H1 (cell line): ENCODE results near the gene ZMYM4. TPM values are rescaled to one million over a fixed set of nuclear protein-coding genes. Genes with fewer than 3 reads are reported as not detected.

Source experiments
- CTCF ChIA-PET: fragments of 300-600 bp; sonication (Branson Sonifier 250); formaldehyde crosslinking; loops from one replicate; lab custom pipeline; 2021; ENCODE audit not compliant: partially characterized antibody; lab: Charles Lee
- POLR2A ChIA-PET: fragments of 300-600 bp; sonication (Branson Sonifier 250); formaldehyde crosslinking; loops from one replicate; lab custom pipeline; 2021; ENCODE audit warnings: inconsistent platforms; ENCODE audit not compliant: partially characterized antibody; lab: Charles Lee
- DNase-seq, 2 experiments: peaks; one replicate each; pipeline versions ENCODE4 v3.0.0 to v3.0.0-alpha.2; 2010 to 2022; ENCODE audit warnings: low spot score in 2 of 2, low read depth in 1 of 2, mixed read lengths in 1 of 2
- FAIRE-seq: peaks from 2 replicates; lab custom pipeline; 2011; peaks lifted over from hg19 to GRCh38; lab: Jason Lieb, UNC
- H2AFZ ChIP-seq: 2 replicates; pipeline ENCODE4 v1.8.1; 2012; ENCODE audit warnings: low read length, inconsistent platforms
- H2AK5ac ChIP-seq: 2 replicates; pipeline ENCODE4 v1.6.1; 2013; ENCODE audit warnings: low read depth, low read length
- H2BK120ac ChIP-seq: replicated peaks from 2 replicates; pipeline ENCODE3; 2013; ENCODE audit warnings: low read depth, low read length, inconsistent platforms
- H2BK12ac ChIP-seq: 2 replicates; pipeline ENCODE4 v1.6.1; 2013; ENCODE audit warnings: low read depth, low read length
- H2BK15ac ChIP-seq: 2 replicates; pipeline ENCODE4 v1.6.1; 2013; ENCODE audit warnings: low read length
- H2BK20ac ChIP-seq: 2 replicates; pipeline ENCODE4 v1.6.1; 2013; ENCODE audit warnings: low read length
- H2BK5ac ChIP-seq: 2 replicates; pipeline ENCODE4 v1.6.1; 2013; ENCODE audit warnings: low read depth, low read length
- H3K14ac ChIP-seq: 2 replicates; pipeline ENCODE4 v1.6.1; 2013; ENCODE audit warnings: inconsistent platforms; ENCODE audit not compliant: insufficient read length
- H3K18ac ChIP-seq: 2 replicates; pipeline ENCODE4 v1.6.1; 2013; ENCODE audit warnings: low read length; ENCODE audit errors: extremely low read depth
- H3K23ac ChIP-seq: 2 replicates; pipeline ENCODE4 v1.6.1; 2013; ENCODE audit warnings: inconsistent platforms; ENCODE audit not compliant: insufficient read length
- H3K23me2 ChIP-seq: 2 replicates; pipeline ENCODE4 v1.6.1; 2013; ENCODE audit warnings: low read depth, low read length
- H3K27ac ChIP-seq: 2 replicates; pipeline ENCODE4 v1.6.1; 2011; ENCODE audit warnings: low read depth, low read length, inconsistent platforms
- H3K27me3 ChIP-seq, 4 experiments: replicated peaks in 1 of 4; 1 replicate in 1 of 4; 2 replicates in 3 of 4; pipeline versions ENCODE4 v1.6.1 to v1.8.1; 2011 to 2013; ENCODE audit warnings: low read length in 3 of 4, mild to moderate bottlenecking in 3 of 4, inconsistent platforms in 2 of 4, mixed read lengths in 2 of 4, moderate library complexity in 1 of 4; ENCODE audit not compliant: control insufficient read depth in 3 of 4, insufficient read depth in 3 of 4; ENCODE audit errors: extremely low read depth in 1 of 4
- H3K36me3 ChIP-seq, 4 experiments: 2 replicates each; pipeline versions ENCODE4 v1.6.1 to v1.8.1; 2011 to 2013; ENCODE audit warnings: mild to moderate bottlenecking in 4 of 4, low read length in 3 of 4, moderate library complexity in 2 of 4, control low read depth in 1 of 4, inconsistent platforms in 1 of 4; ENCODE audit not compliant: insufficient read depth in 4 of 4, control insufficient read depth in 2 of 4
- H3K4ac ChIP-seq: replicated peaks from 2 replicates; pipeline ENCODE3; 2013; ENCODE audit warnings: low read length, low read depth, mixed read lengths, inconsistent platforms; ENCODE audit not compliant: insufficient read length
- H3K4me1 ChIP-seq, 4 experiments: replicated peaks in 1 of 4; 1 replicate in 1 of 4; 2 replicates in 3 of 4; pipeline versions ENCODE4 v1.6.1 to v1.8.1; 2011 to 2013; ENCODE audit warnings: low read length in 3 of 4, inconsistent platforms in 2 of 4, mixed read lengths in 1 of 4; ENCODE audit not compliant: insufficient read depth in 4 of 4, control insufficient read depth in 3 of 4
- H3K4me2 ChIP-seq, 2 experiments: 2 replicates each; pipeline versions ENCODE4 v1.6.1 to v1.8.1; 2011 to 2013; ENCODE audit warnings: low read depth in 2 of 2, low read length in 2 of 2, control low read depth in 1 of 2, inconsistent platforms in 1 of 2, mild to moderate bottlenecking in 1 of 2; ENCODE audit not compliant: insufficient read depth in 1 of 2
- H3K4me3 ChIP-seq, 4 experiments: fragments of 200-600, 300-600 bp in 1 of 4; sonication (generic), shearing (Covaris generic), sonication (Bioruptor Twin) in 1 of 4; 2 replicates each; pipeline versions ENCODE4 v1.5.1 to v1.8.1; 2011 to 2016; ENCODE audit warnings: low read length in 4 of 4, low read depth in 3 of 4, control low read depth in 2 of 4, inconsistent platforms in 2 of 4, mild to moderate bottlenecking in 2 of 4, mixed read lengths in 1 of 4, moderate library complexity in 1 of 4; ENCODE audit not compliant: insufficient read depth in 2 of 4; ENCODE audit errors: extremely low read depth in 1 of 4
- H3K56ac ChIP-seq: replicated peaks from 2 replicates; pipeline ENCODE3; 2013; ENCODE audit warnings: low read depth, mild to moderate bottlenecking, mixed read lengths, low read length, inconsistent platforms; ENCODE audit not compliant: insufficient read length
- H3K79me1 ChIP-seq: 2 replicates; pipeline ENCODE4 v1.6.1; 2013; ENCODE audit warnings: low read depth, low read length, control low read depth
- H3K79me2 ChIP-seq, 2 experiments: 2 replicates each; pipeline versions ENCODE4 v1.6.1 to v1.8.1; 2012 to 2013; ENCODE audit warnings: low read length in 2 of 2, mild to moderate bottlenecking in 2 of 2, inconsistent platforms in 1 of 2; ENCODE audit not compliant: insufficient read depth in 2 of 2, control insufficient read depth in 1 of 2
- H3K9ac ChIP-seq, 4 experiments: replicated peaks in 1 of 4; 1 replicate in 1 of 4; 2 replicates in 3 of 4; pipeline versions ENCODE4 v1.6.1 to v1.8.1; 2011 to 2013; ENCODE audit warnings: low read depth in 3 of 4, low read length in 3 of 4, control low read depth in 2 of 4, mild to moderate bottlenecking in 2 of 4, moderate library complexity in 2 of 4, inconsistent platforms in 1 of 4; ENCODE audit errors: extremely low read depth in 1 of 4
- H3K9me3 ChIP-seq, 2 experiments: 2 replicates each; pipeline versions ENCODE4 v1.6.1 to v1.8.1; 2012 to 2013; ENCODE audit warnings: mild to moderate bottlenecking in 2 of 2, moderate library complexity in 2 of 2, control low read depth in 1 of 2, inconsistent platforms in 1 of 2, low read depth in 1 of 2, low read length in 1 of 2, mixed read lengths in 1 of 2; ENCODE audit not compliant: insufficient read depth in 2 of 2
- H4K20me1 ChIP-seq, 2 experiments: replicated peaks in 1 of 2; 2 replicates each; pipeline versions ENCODE3 to v1.8.1; 2011 to 2013; ENCODE audit warnings: inconsistent platforms in 2 of 2, low read length in 2 of 2, mild to moderate bottlenecking in 1 of 2; ENCODE audit not compliant: insufficient read depth in 2 of 2, control insufficient read depth in 1 of 2
- H4K5ac ChIP-seq: 2 replicates; pipeline ENCODE4 v1.6.1; 2013; ENCODE audit warnings: low read length, low read depth, mixed read lengths, inconsistent platforms; ENCODE audit not compliant: insufficient read length
- H4K8ac ChIP-seq: 2 replicates; pipeline ENCODE4 v1.8.0; 2013; ENCODE audit warnings: mild to moderate bottlenecking, moderate library complexity, low read length, inconsistent platforms; ENCODE audit not compliant: insufficient read depth; ENCODE audit errors: extremely low read depth
- H4K91ac ChIP-seq: replicated peaks from 2 replicates; pipeline ENCODE3; 2013; ENCODE audit warnings: low read length, mixed read lengths, inconsistent platforms; ENCODE audit not compliant: insufficient read length
- BRCA1 ChIP-seq: IDR thresholded peaks from 2 replicates; pipeline ENCODE4 v1.6.1; 2012; ENCODE audit warnings: low read depth, low read length, improper control_type of control experiment
- HDAC2 ChIP-seq, 2 experiments: fragments of 300-600 bp in 1 of 2; sonication (generic) in 1 of 2; IDR thresholded peaks; 2 replicates each; pipeline ENCODE4 v1.6.1; 2011 to 2012; ENCODE audit warnings: low read depth in 2 of 2, low read length in 2 of 2, mild to moderate bottlenecking in 2 of 2, moderate library complexity in 2 of 2, borderline replicate concordance in 1 of 2, inconsistent platforms in 1 of 2
- NANOG ChIP-seq: IDR thresholded peaks from 2 replicates; pipeline ENCODE4 v1.6.1; 2011; ENCODE audit warnings: low read length, low read depth, mild to moderate bottlenecking, inconsistent platforms; ENCODE audit not compliant: insufficient read depth, poor library complexity, severe bottlenecking
- polyA plus RNA-seq, 7 experiments: library from polyadenylated mRNA; depleted of rRNA in 3 of 7; stranded (reverse) in 5 of 7; unstranded in 2 of 7; fragments of >200 nt in 5 of 7; fragments of 200-250 nt in 2 of 7; gene quantifications; 1 replicate in 5 of 7; 2 replicates in 1 of 7; 4 replicates in 1 of 7; pipeline versions ENCODE4 v1.2.1 to v1.2.3, GENCODE V29; 2011 to 2013; ENCODE audit warnings: missing spikeins in 2 of 7, mixed read lengths in 2 of 7
- total RNA-seq: library from RNA; stranded (reverse); fragmentation: NEBNext Ultra II Directional; extraction: Animal tissue kit (Norgen Biotek cat#: 25700); gene quantifications from 2 replicates; pipeline ENCODE4 v1.2.1, GENCODE V29; 2021

Gene ZMYM4
- total and polyA plus RNA-seq, 2 of the 8 experiments (the other 6 are each of a cell fraction or from before 2014, with no cell fraction given), result 16.7 to 81.3 TPM

- H3K4ac ChIP-seq, result no peak overlapping the region
- no peak overlapping the region for H3K23ac ChIP-seq
- FAIRE-seq, result no peak
- TF ChIP-seq NANOG, result no peak
- no peak for TF ChIP-seq BRCA1
- no peak for TF ChIP-seq HDAC2 (IDR thresholded peaks at IDR 0.05; ENCODE audit: borderline replicate concordance in 1 of 2, low read depth in 2 of 2, low read length in 2 of 2)
Observed at GRCh38 chr1:35359995-35360394, 91.5 kb downstream of the ZMYM4 start.

More at GRCh38 chr1:35359995-35360394, 91.5 kb downstream of the ZMYM4 start:
- Histone ChIP-seq H2BK12ac (no peak overlapping the region), H2BK5ac (no peak overlapping the region), H3K4me1 (no peaks in the 10 kb centered on the region; a peak in 1 of 7 replicates), H2AK5ac (no peak overlapping the region), H2BK15ac (no peak overlapping the region), H3K27ac (no peak overlapping the region), H2AFZ (no peak overlapping the region), H3K18ac (no peak overlapping the region), H4K20me1 (no peaks in the 10 kb centered on the region), H4K91ac (no peak overlapping the region), H3K4me3 (no peak overlapping the region), H2BK120ac (no peak overlapping the region), H2BK20ac (no peak overlapping the region), H3K27me3 (no peaks in the 10 kb centered on the region), H3K9me3 (no peaks in the 10 kb centered on the region), H4K5ac (no peak overlapping the region), H3K79me1 (no peaks in the 10 kb centered on the region; the same call in 1 of the 2 replicates), H3K79me2 (peaks cover 0 to 11% of the 10 kb centered on the region in 2 experiments; a peak in 1 of 4 replicates), H3K9ac (no peak overlapping the region), H3K4me2 (no peak overlapping the region), H3K23me2 (no peaks in the 10 kb centered on the region), H3K36me3 (peaks cover 0 to 7% (median 0%) of the 10 kb centered on the region in 4 experiments; a peak in 1 of 8 replicates), H4K8ac (no peak overlapping the region), H3K14ac (no peak overlapping the region), H3K56ac (no peak overlapping the region)
- CTCF ChIA-PET, result interaction anchor here (0.6 to 0.8 kb wide), 2 partner anchors 13 to 189 kb away, joined by 3 read pairs; no protein-coding TSS in a partner anchor
- POLR2A ChIA-PET, result no interaction called here
- no peak for DNase-seq
